H1 (cell line): ENCODE measurements around the gene PRRG3. TPM values are rescaled to one million over a fixed set of nuclear protein-coding genes. Genes with fewer than 3 reads are reported as not detected.

Source experiments
- CTCF ChIA-PET: fragments of 300-600 bp; sonication (Branson Sonifier 250); formaldehyde crosslinking; loops from one replicate; lab custom pipeline; 2021; ENCODE audit not compliant: partially characterized antibody; lab: Charles Lee
- POLR2A ChIA-PET: fragments of 300-600 bp; sonication (Branson Sonifier 250); formaldehyde crosslinking; loops from one replicate; lab custom pipeline; 2021; ENCODE audit warnings: inconsistent platforms; ENCODE audit not compliant: partially characterized antibody; lab: Charles Lee
- DNase-seq, 2 experiments: peaks; one replicate each; pipeline versions ENCODE4 v3.0.0 to v3.0.0-alpha.2; 2010 to 2022; ENCODE audit warnings: low spot score in 2 of 2, low read depth in 1 of 2, mixed read lengths in 1 of 2
- FAIRE-seq: peaks from 2 replicates; lab custom pipeline; 2011; peaks lifted over from hg19 to GRCh38; lab: Jason Lieb, UNC
- H2AFZ ChIP-seq: 2 replicates; pipeline ENCODE4 v1.8.1; 2012; ENCODE audit warnings: low read length, inconsistent platforms
- H2AK5ac ChIP-seq: 2 replicates; pipeline ENCODE4 v1.6.1; 2013; ENCODE audit warnings: low read depth, low read length
- H2BK120ac ChIP-seq: replicated peaks from 2 replicates; pipeline ENCODE3; 2013; ENCODE audit warnings: low read depth, low read length, inconsistent platforms
- H2BK12ac ChIP-seq: 2 replicates; pipeline ENCODE4 v1.6.1; 2013; ENCODE audit warnings: low read depth, low read length
- H2BK15ac ChIP-seq: 2 replicates; pipeline ENCODE4 v1.6.1; 2013; ENCODE audit warnings: low read length
- H2BK20ac ChIP-seq: 2 replicates; pipeline ENCODE4 v1.6.1; 2013; ENCODE audit warnings: low read length
- H2BK5ac ChIP-seq: 2 replicates; pipeline ENCODE4 v1.6.1; 2013; ENCODE audit warnings: low read depth, low read length
- H3K14ac ChIP-seq: 2 replicates; pipeline ENCODE4 v1.6.1; 2013; ENCODE audit warnings: inconsistent platforms; ENCODE audit not compliant: insufficient read length
- H3K18ac ChIP-seq: 2 replicates; pipeline ENCODE4 v1.6.1; 2013; ENCODE audit warnings: low read length; ENCODE audit errors: extremely low read depth
- H3K23ac ChIP-seq: 2 replicates; pipeline ENCODE4 v1.6.1; 2013; ENCODE audit warnings: inconsistent platforms; ENCODE audit not compliant: insufficient read length
- H3K23me2 ChIP-seq: 2 replicates; pipeline ENCODE4 v1.6.1; 2013; ENCODE audit warnings: low read depth, low read length
- H3K27ac ChIP-seq: 2 replicates; pipeline ENCODE4 v1.6.1; 2011; ENCODE audit warnings: low read depth, low read length, inconsistent platforms
- H3K27me3 ChIP-seq, 4 experiments: replicated peaks in 1 of 4; 1 replicate in 1 of 4; 2 replicates in 3 of 4; pipeline versions ENCODE4 v1.6.1 to v1.8.1; 2011 to 2013; ENCODE audit warnings: low read length in 3 of 4, mild to moderate bottlenecking in 3 of 4, inconsistent platforms in 2 of 4, mixed read lengths in 2 of 4, moderate library complexity in 1 of 4; ENCODE audit not compliant: control insufficient read depth in 3 of 4, insufficient read depth in 3 of 4; ENCODE audit errors: extremely low read depth in 1 of 4
- H3K36me3 ChIP-seq, 4 experiments: 2 replicates each; pipeline versions ENCODE4 v1.6.1 to v1.8.1; 2011 to 2013; ENCODE audit warnings: mild to moderate bottlenecking in 4 of 4, low read length in 3 of 4, moderate library complexity in 2 of 4, control low read depth in 1 of 4, inconsistent platforms in 1 of 4; ENCODE audit not compliant: insufficient read depth in 4 of 4, control insufficient read depth in 2 of 4
- H3K4ac ChIP-seq: replicated peaks from 2 replicates; pipeline ENCODE3; 2013; ENCODE audit warnings: low read length, low read depth, mixed read lengths, inconsistent platforms; ENCODE audit not compliant: insufficient read length
- H3K4me1 ChIP-seq, 4 experiments: replicated peaks in 1 of 4; 1 replicate in 1 of 4; 2 replicates in 3 of 4; pipeline versions ENCODE4 v1.6.1 to v1.8.1; 2011 to 2013; ENCODE audit warnings: low read length in 3 of 4, inconsistent platforms in 2 of 4, mixed read lengths in 1 of 4; ENCODE audit not compliant: insufficient read depth in 4 of 4, control insufficient read depth in 3 of 4
- H3K4me2 ChIP-seq, 2 experiments: 2 replicates each; pipeline versions ENCODE4 v1.6.1 to v1.8.1; 2011 to 2013; ENCODE audit warnings: low read depth in 2 of 2, low read length in 2 of 2, control low read depth in 1 of 2, inconsistent platforms in 1 of 2, mild to moderate bottlenecking in 1 of 2; ENCODE audit not compliant: insufficient read depth in 1 of 2
- H3K4me3 ChIP-seq, 4 experiments: fragments of 200-600, 300-600 bp in 1 of 4; sonication (generic), shearing (Covaris generic), sonication (Bioruptor Twin) in 1 of 4; 2 replicates each; pipeline versions ENCODE4 v1.5.1 to v1.8.1; 2011 to 2016; ENCODE audit warnings: low read length in 4 of 4, low read depth in 3 of 4, control low read depth in 2 of 4, inconsistent platforms in 2 of 4, mild to moderate bottlenecking in 2 of 4, mixed read lengths in 1 of 4, moderate library complexity in 1 of 4; ENCODE audit not compliant: insufficient read depth in 2 of 4; ENCODE audit errors: extremely low read depth in 1 of 4
- H3K56ac ChIP-seq: replicated peaks from 2 replicates; pipeline ENCODE3; 2013; ENCODE audit warnings: low read depth, mild to moderate bottlenecking, mixed read lengths, low read length, inconsistent platforms; ENCODE audit not compliant: insufficient read length
- H3K79me1 ChIP-seq: 2 replicates; pipeline ENCODE4 v1.6.1; 2013; ENCODE audit warnings: low read depth, low read length, control low read depth
- H3K79me2 ChIP-seq, 2 experiments: 2 replicates each; pipeline versions ENCODE4 v1.6.1 to v1.8.1; 2012 to 2013; ENCODE audit warnings: low read length in 2 of 2, mild to moderate bottlenecking in 2 of 2, inconsistent platforms in 1 of 2; ENCODE audit not compliant: insufficient read depth in 2 of 2, control insufficient read depth in 1 of 2
- H3K9ac ChIP-seq, 4 experiments: replicated peaks in 1 of 4; 1 replicate in 1 of 4; 2 replicates in 3 of 4; pipeline versions ENCODE4 v1.6.1 to v1.8.1; 2011 to 2013; ENCODE audit warnings: low read depth in 3 of 4, low read length in 3 of 4, control low read depth in 2 of 4, mild to moderate bottlenecking in 2 of 4, moderate library complexity in 2 of 4, inconsistent platforms in 1 of 4; ENCODE audit errors: extremely low read depth in 1 of 4
- H3K9me3 ChIP-seq, 2 experiments: 2 replicates each; pipeline versions ENCODE4 v1.6.1 to v1.8.1; 2012 to 2013; ENCODE audit warnings: mild to moderate bottlenecking in 2 of 2, moderate library complexity in 2 of 2, control low read depth in 1 of 2, inconsistent platforms in 1 of 2, low read depth in 1 of 2, low read length in 1 of 2, mixed read lengths in 1 of 2; ENCODE audit not compliant: insufficient read depth in 2 of 2
- H4K20me1 ChIP-seq, 2 experiments: replicated peaks in 1 of 2; 2 replicates each; pipeline versions ENCODE3 to v1.8.1; 2011 to 2013; ENCODE audit warnings: inconsistent platforms in 2 of 2, low read length in 2 of 2, mild to moderate bottlenecking in 1 of 2; ENCODE audit not compliant: insufficient read depth in 2 of 2, control insufficient read depth in 1 of 2
- H4K5ac ChIP-seq: 2 replicates; pipeline ENCODE4 v1.6.1; 2013; ENCODE audit warnings: low read length, low read depth, mixed read lengths, inconsistent platforms; ENCODE audit not compliant: insufficient read length
- H4K8ac ChIP-seq: 2 replicates; pipeline ENCODE4 v1.8.0; 2013; ENCODE audit warnings: mild to moderate bottlenecking, moderate library complexity, low read length, inconsistent platforms; ENCODE audit not compliant: insufficient read depth; ENCODE audit errors: extremely low read depth
- H4K91ac ChIP-seq: replicated peaks from 2 replicates; pipeline ENCODE3; 2013; ENCODE audit warnings: low read length, mixed read lengths, inconsistent platforms; ENCODE audit not compliant: insufficient read length
- ASH2L ChIP-seq: fragments of 200-600, 300-600 bp; sonication (generic); IDR thresholded peaks from one replicate; pipeline ENCODE4 v1.7.1; 2017; ENCODE audit warnings: low read length
- EP300 ChIP-seq, 2 experiments: IDR thresholded peaks; 1 replicate in 1 of 2; 2 replicates in 1 of 2; pipeline ENCODE4 v1.6.1; 2011 to 2012; ENCODE audit warnings: low read depth in 2 of 2, low read length in 2 of 2, mild to moderate bottlenecking in 2 of 2, borderline replicate concordance in 1 of 2, inconsistent platforms in 1 of 2, moderate library complexity in 1 of 2
- GABPA ChIP-seq: IDR thresholded peaks from 2 replicates; pipeline ENCODE4 v1.6.1; 2011; ENCODE audit warnings: mild to moderate bottlenecking, low read length, moderate library complexity, borderline replicate concordance; ENCODE audit not compliant: insufficient read depth
- GTF2F1 ChIP-seq: IDR thresholded peaks from 2 replicates; pipeline ENCODE4 v1.6.1; 2012; ENCODE audit warnings: low read depth, low read length, improper control_type of control experiment, borderline replicate concordance
- KDM4A ChIP-seq: IDR thresholded peaks from one replicate; pipeline ENCODE4 v1.7.1; 2012; ENCODE audit warnings: low read depth, mild to moderate bottlenecking, moderate library complexity, low read length, inconsistent platforms; ENCODE audit not compliant: severe bottlenecking
- MAX ChIP-seq: IDR thresholded peaks from 2 replicates; pipeline ENCODE4 v1.6.1; 2012; ENCODE audit warnings: inconsistent platforms
- POLR2A ChIP-seq, 2 experiments: IDR thresholded peaks; 1 replicate in 1 of 2; 2 replicates in 1 of 2; pipeline ENCODE4 v1.6.1; 2011; ENCODE audit warnings: low read depth in 2 of 2, low read length in 2 of 2, mild to moderate bottlenecking in 2 of 2; ENCODE audit errors: control extremely low read depth in 1 of 2
- POLR2AphosphoS5 ChIP-seq: IDR thresholded peaks from 2 replicates; pipeline ENCODE4 v1.6.1; 2011; ENCODE audit warnings: low read depth, low read length
- SIX5 ChIP-seq: IDR thresholded peaks from 2 replicates; pipeline ENCODE4 v1.6.1; 2011; ENCODE audit warnings: mild to moderate bottlenecking, low read depth, low read length
- SP1 ChIP-seq: IDR thresholded peaks from 2 replicates; pipeline ENCODE4 v1.6.1; 2011; ENCODE audit warnings: low read depth, low read length
- TAF7 ChIP-seq: optimal IDR thresholded peaks from 2 replicates; pipeline ENCODE3; 2011; ENCODE audit warnings: low read depth, mild to moderate bottlenecking, inconsistent platforms, low read length, moderate library complexity, borderline replicate concordance
- USF2 ChIP-seq: IDR thresholded peaks from 2 replicates; pipeline ENCODE4 v1.6.1; 2011; ENCODE audit warnings: low read length, improper control_type of control experiment
- WGBS, 2 experiments: shearing (Covaris generic) in 1 of 2; methylation state at CpG; one replicate each; pipeline versions ENCODE4 v1.1.6 to v1.1.7; 2013 to 2015; ENCODE audit warnings: low lambda C conversion rate in 2 of 2, mixed read lengths in 2 of 2, inconsistent platforms in 1 of 2, low coverage in 1 of 2, missing lambda C conversion rate in 1 of 2; ENCODE audit not compliant: insufficient replicate concordance in 2 of 2, insufficient coverage in 1 of 2, insufficient read length in 1 of 2; ENCODE audit errors: extremely low coverage in 1 of 2, missing lambda C conversion rate in 1 of 2; 5-methylcytosine and 5-hydroxymethylcytosine counted together
- polyA plus RNA-seq, 7 experiments: library from polyadenylated mRNA; depleted of rRNA in 3 of 7; stranded (reverse) in 5 of 7; unstranded in 2 of 7; fragments of >200 nt in 5 of 7; fragments of 200-250 nt in 2 of 7; gene quantifications; 1 replicate in 5 of 7; 2 replicates in 1 of 7; 4 replicates in 1 of 7; pipeline versions ENCODE4 v1.2.1 to v1.2.3, GENCODE V29; 2011 to 2013; ENCODE audit warnings: missing spikeins in 2 of 7, mixed read lengths in 2 of 7
- total RNA-seq: library from RNA; stranded (reverse); fragmentation: NEBNext Ultra II Directional; extraction: Animal tissue kit (Norgen Biotek cat#: 25700); gene quantifications from 2 replicates; pipeline ENCODE4 v1.2.1, GENCODE V29; 2021

PRRG3 gene
- total and polyA plus RNA-seq, 2 of the 8 experiments (the other 6 are each of a cell fraction or from before 2014, with no cell fraction given) = 4.2 to 5.4 TPM

GRCh38 chrX:151702026-151702714 is 6.9 kb downstream of the PRRG3 start:
- Histone ChIP-seq H3K79me1 (no peaks in the 10 kb centered on the region), H3K36me3 (no peaks in the 10 kb centered on the region), H3K27ac (no peak overlapping the region), H2AFZ (no peak overlapping the region), H4K91ac (no peak overlapping the region), H2AK5ac (no peak overlapping the region), H2BK120ac (no peak overlapping the region), H3K56ac (no peak overlapping the region), H3K9me3 (no peaks in the 10 kb centered on the region), H3K9ac (no peak overlapping the region), H3K14ac (no peak overlapping the region), H4K20me1 (no peaks in the 10 kb centered on the region), H3K23ac (no peak overlapping the region), H3K4me1 (no peaks in the 10 kb centered on the region), H3K23me2 (no peaks in the 10 kb centered on the region), H3K4me2 (no peak overlapping the region), H4K5ac (no peak overlapping the region), H2BK20ac (no peak overlapping the region), H2BK12ac (no peak overlapping the region), H3K4ac (no peak overlapping the region), H3K79me2 (no peaks in the 10 kb centered on the region), H3K4me3 (no peak overlapping the region), H2BK5ac (no peak overlapping the region), H3K27me3 (no peaks in the 10 kb centered on the region), H3K18ac (no peak overlapping the region), H4K8ac (no peak overlapping the region), H2BK15ac (no peak overlapping the region)
- POLR2A ChIA-PET = no interaction called here
- 91% methylated on average over 6 of the region's 9 CpGs; no CpG with 5 or more reads in 1 of the 2 experiments for WGBS, 2 experiments
- FAIRE-seq (no peak), DNase-seq (no peak)
- CTCF ChIA-PET = interaction anchor here (1.5 kb wide), 1 partner anchor 12 kb away, joined by 3 read pairs; no protein-coding TSS in a partner anchor
- TF ChIP-seq SIX5 (no peak), POLR2A (IDR thresholded peaks at IDR 0.05; ENCODE audit: control extremely low read depth in 1 of 2, low read depth in 2 of 2, low read length in 2 of 2) (no peak), GTF2F1 (no peak), GABPA (no peak), MAX (no peak), POLR2AphosphoS5 (no peak), USF2 (no peak), KDM4A (no peak), TAF7 (no peak), EP300 (IDR thresholded peaks at IDR 0.05; ENCODE audit: borderline replicate concordance in 1 of 2, low read depth in 2 of 2, low read length in 2 of 2) (no peak), SP1 (no peak), ASH2L (no peak)
